HepG2 (cell line): ENCODE data around the gene TAF3. TPM values are rescaled to one million over a fixed set of nuclear protein-coding genes. Genes with fewer than 3 reads are reported as not detected.

ENCODE experiments used
- ATAC-seq: fragments of 200-7000 bp; cut with Tn5 transposase; 3 replicates; pipeline ENCODE4 v1.9.1; 2020; ENCODE audit warnings: mild to moderate bottlenecking, moderate library complexity
- BruUV-seq: library from RNA; stranded (reverse); fragments of 400-500 nt; replicated peaks from 2 replicates; lab custom pipeline; 2021; lab: Mats Ljungman, UMichigan
- CTCF ChIA-PET: fragments of 300-600 bp; formaldehyde crosslinking; extraction: SDS; loops from one replicate; lab custom pipeline; 2021; ENCODE audit warnings: low total read pairs, inconsistent platforms, low intra/inter-chr PET ratio; lab: Yijun Ruan, JAX
- POLR2A ChIA-PET: fragments of 350-600 bp; sonication (Branson Sonifier 250); formaldehyde crosslinking; loops from one replicate; lab custom pipeline; 2020; ENCODE audit warnings: antibody characterized with exemption, inconsistent platforms; lab: Yijun Ruan, JAX
- DNase-seq: peaks from one replicate; pipeline ENCODE4 v3.0.0-alpha.2; 2015; ENCODE audit warnings: low spot score
- FAIRE-seq: peaks from 3 replicates; lab custom pipeline; 2011; peaks lifted over from hg19 to GRCh38; lab: Jason Lieb, UNC
- H2AFZ ChIP-seq: one replicate; pipeline ENCODE4 v1.6.1; 2011; ENCODE audit warnings: low read length, inconsistent platforms
- H3K27ac ChIP-seq: fragments of 300-600 bp; 3 replicates; pipeline ENCODE4 v1.8.0; 2011; ENCODE audit warnings: mixed run types, mild to moderate bottlenecking, mixed read lengths, low read length, inconsistent platforms; ENCODE audit not compliant: insufficient read depth; ENCODE audit errors: extremely low read length
- H3K27me3 ChIP-seq, 2 experiments: fragments of 200-600 bp in 1 of 2; 2 replicates in 1 of 2; 3 replicates in 1 of 2; pipeline versions ENCODE4 v1.6.0 to v1.8.0; 2011; ENCODE audit warnings: low read length in 2 of 2, mild to moderate bottlenecking in 2 of 2, moderate library complexity in 2 of 2, inconsistent platforms in 1 of 2; ENCODE audit not compliant: insufficient read depth in 2 of 2, control insufficient read depth in 1 of 2
- H3K36me3 ChIP-seq, 2 experiments: fragments of 200-600 bp in 1 of 2; replicated peaks in 1 of 2; 2 replicates in 1 of 2; 3 replicates in 1 of 2; pipeline versions ENCODE4 v1.5.1 to v1.8.0; 2011; ENCODE audit warnings: low read length in 2 of 2, inconsistent platforms in 1 of 2; ENCODE audit not compliant: insufficient read depth in 2 of 2, control insufficient read depth in 1 of 2
- H3K4me1 ChIP-seq: 2 replicates; pipeline ENCODE4 v1.5.1; 2012; ENCODE audit warnings: low read length, inconsistent platforms; ENCODE audit not compliant: insufficient read depth
- H3K4me2 ChIP-seq: 2 replicates; pipeline ENCODE4 v1.6.0; 2011; ENCODE audit warnings: low read depth, low read length, inconsistent platforms
- H3K4me3 ChIP-seq, 3 experiments: fragments of 200-600 bp in 1 of 3; sonication (generic), shearing (Covaris generic) in 1 of 3; replicated peaks in 1 of 3; 2 replicates each; pipeline ENCODE4 v1.5.1; 2011 to 2016; ENCODE audit warnings: low read length in 3 of 3, inconsistent platforms in 2 of 3, low read depth in 2 of 3, mild to moderate bottlenecking in 2 of 3, control low read depth in 1 of 3, mixed read lengths in 1 of 3; ENCODE audit not compliant: insufficient read depth in 1 of 3
- H3K79me2 ChIP-seq: one replicate; pipeline ENCODE4 v1.6.1; 2011; ENCODE audit warnings: low read length, inconsistent platforms; ENCODE audit not compliant: insufficient read depth
- H3K9ac ChIP-seq: 2 replicates; pipeline ENCODE4 v1.6.0; 2011; ENCODE audit warnings: mild to moderate bottlenecking, low read depth, low read length, inconsistent platforms; ENCODE audit not compliant: insufficient read depth
- H3K9me3 ChIP-seq: 2 replicates; pipeline ENCODE4 v1.5.1; 2012; ENCODE audit warnings: mild to moderate bottlenecking, low read length
- H4K20me1 ChIP-seq: 2 replicates; pipeline ENCODE4 v1.6.0; 2011; ENCODE audit warnings: inconsistent platforms, mild to moderate bottlenecking, low read length, moderate library complexity; ENCODE audit not compliant: insufficient read depth
- ESRRA ChIP-seq: sonication (generic); formaldehyde crosslinking; IDR thresholded peaks from 2 replicates; pipeline ENCODE4 v1.5.1; 2020; ENCODE audit warnings: mild to moderate bottlenecking, low read depth, missing genetic modification reagents
- GMEB1 ChIP-seq: sonication (generic); formaldehyde crosslinking; IDR thresholded peaks from 2 replicates; pipeline ENCODE4 v1.5.1; 2020; ENCODE audit warnings: missing genetic modification reagents, mild to moderate bottlenecking, borderline replicate concordance
- HNRNPH1 ChIP-seq: fragments of 200-400 bp; formaldehyde crosslinking; optimal IDR thresholded peaks from 2 replicates; pipeline ENCODE3; 2017; ENCODE audit warnings: mild to moderate bottlenecking, low read depth, low read length
- HOXA5 ChIP-seq: sonication (generic); formaldehyde crosslinking; IDR thresholded peaks from 2 replicates; pipeline ENCODE4 v1.4.0; 2020; ENCODE audit warnings: missing genetic modification reagents
- IKZF4 ChIP-seq: sonication (generic); formaldehyde crosslinking; IDR thresholded peaks from 2 replicates; pipeline ENCODE4 v1.5.1; 2020; ENCODE audit warnings: borderline replicate concordance, mild to moderate bottlenecking, low read depth, missing genetic modification reagents; ENCODE audit errors: not compliant biosample characterization
- KDM5A ChIP-seq: fragments of 200-600 bp; sonication (generic); IDR thresholded peaks from 2 replicates; pipeline ENCODE4 v1.7.0; 2018; ENCODE audit warnings: antibody characterized with exemption, mild to moderate bottlenecking, low read length, borderline replicate concordance
- MIXL1 ChIP-seq: IDR thresholded peaks from 2 replicates; pipeline ENCODE4 v1.6.1; 2016
- NCOA5 ChIP-seq: sonication (generic); formaldehyde crosslinking; IDR thresholded peaks from 2 replicates; pipeline ENCODE4 v1.4.0; 2020; ENCODE audit warnings: missing genetic modification reagents
- PAWR ChIP-seq: sonication (generic); formaldehyde crosslinking; IDR thresholded peaks from 2 replicates; pipeline ENCODE4 v1.4.0; 2020; ENCODE audit warnings: missing genetic modification reagents, mild to moderate bottlenecking, borderline replicate concordance
- POLR2A ChIP-seq, 2 experiments: IDR thresholded peaks; 2 replicates each; pipeline ENCODE4 v1.6.1; 2011; ENCODE audit warnings: low read depth in 2 of 2, low read length in 2 of 2, mild to moderate bottlenecking in 1 of 2, moderate library complexity in 1 of 2; ENCODE audit not compliant: insufficient read depth in 1 of 2
- SUZ12 ChIP-seq: fragments of 150-350 bp; IDR thresholded peaks from 2 replicates; pipeline ENCODE4 v1.6.1; 2014; ENCODE audit warnings: low read depth, low read length
- ZFAT ChIP-seq: sonication (generic); formaldehyde crosslinking; conservative IDR thresholded peaks from 2 replicates; pipeline ENCODE4 v1.8.1; 2023; ENCODE audit warnings: missing genetic modification reagents, inconsistent platforms
- ZNF253 ChIP-seq: sonication (generic); formaldehyde crosslinking; IDR thresholded peaks from 2 replicates; pipeline ENCODE4 v1.8.0; 2022; ENCODE audit warnings: mild to moderate bottlenecking, missing genetic modification reagents, borderline replicate concordance
- ZNF318 ChIP-seq: sonication (generic); formaldehyde crosslinking; IDR thresholded peaks from 2 replicates; pipeline ENCODE4 v1.4.0; 2020; ENCODE audit warnings: mild to moderate bottlenecking, missing genetic modification reagents
- ZNF335 ChIP-seq: sonication (generic); formaldehyde crosslinking; IDR thresholded peaks from 2 replicates; pipeline ENCODE4 v1.4.0; 2020; ENCODE audit warnings: missing genetic modification reagents
- ZNF414 ChIP-seq: sonication (generic); formaldehyde crosslinking; IDR thresholded peaks from 2 replicates; pipeline ENCODE4 v1.5.0; 2020; ENCODE audit warnings: missing genetic modification reagents
- WGBS: methylation state at CpG from one replicate; pipeline ENCODE4 v1.1.6; 2017; ENCODE audit warnings: low lambda C conversion rate; 5-methylcytosine and 5-hydroxymethylcytosine counted together
- in situ Hi-C: cut with HindIII; loops from 2 replicates; pipeline ENCODE4 v1.10.0; 2017; ENCODE audit warnings: low pct_unique_long_range_greater_than_20kb; ENCODE audit not compliant: extremely low pct_ligation_motif_present
- intact Hi-C: fragments of 100-400 bp; cut with micrococcal nuclease; formaldehyde crosslinking; loops from one replicate; pipeline ENCODE4 v1.10.0; 2022; ENCODE audit not compliant: unreplicated experiment
- polyA plus RNA-seq, 8 experiments: library from polyadenylated mRNA; depleted of rRNA in 3 of 8; stranded (reverse) in 7 of 8; unstranded in 1 of 8; fragments of >200 nt; fragmentation: Illumina TruSeq in 4 of 8; extraction: Trizol in 4 of 8; gene quantifications; 2 replicates each; pipeline versions ENCODE4 v1.2.1 to v1.2.3, GENCODE V29; 2011 to 2016; ENCODE audit warnings: low read depth in 4 of 8, missing spikeins in 1 of 8, mixed read lengths in 1 of 8; ENCODE audit not compliant: insufficient read depth in 1 of 8
- total RNA-seq, 5 experiments: library from RNA; depleted of rRNA; stranded (reverse); fragments of >200 nt; fragmentation: Illumina TruSeq; extraction: Trizol; gene quantifications; 2 replicates each; pipeline ENCODE4 v1.2.3, GENCODE V29; 2016; ENCODE audit warnings: low read depth in 1 of 5

TAF3 gene
- total and polyA plus RNA-seq, 2 of the 13 experiments (the other 11 are each of a cell fraction or from before 2014, with no cell fraction given): 1.7 to 2.9 TPM

GRCh38 chr10:8039321-8039881 is 221.1 kb downstream of the TAF3 start:
- no peak overlapping the region for H3K4me3 ChIP-seq
- DNase-seq (no peak), ATAC-seq (no peak), FAIRE-seq (no peak)
- TF ChIP-seq SUZ12: no peak
- TF ChIP-seq ZNF253 (CRISPR knock-in tag): no peak
- no peak for TF ChIP-seq KDM5A
- TF ChIP-seq POLR2A (IDR thresholded peaks at IDR 0.05; ENCODE audit: insufficient read depth in 1 of 2, low read depth in 2 of 2, low read length in 2 of 2): no peak
- TF ChIP-seq ZFAT: no peak
- TF ChIP-seq MIXL1 (CRISPR knock-in tag): no peak
- TF ChIP-seq PAWR: no peak
- TF ChIP-seq ZNF335: no peak
- no peak for TF ChIP-seq ESRRA (CRISPR knock-in tag)
- no peak for TF ChIP-seq HOXA5 (CRISPR knock-in tag)
- no peak for TF ChIP-seq GMEB1 (CRISPR knock-in tag)
- TF ChIP-seq ZNF414 (CRISPR knock-in tag): no peak
- no peak for TF ChIP-seq HNRNPH1
- no peak for TF ChIP-seq ZNF318 (CRISPR knock-in tag)
- no peak for TF ChIP-seq IKZF4 (CRISPR knock-in tag)
- no peak for TF ChIP-seq NCOA5 (CRISPR knock-in tag)
- BruUV-seq: no TSS peak
- no peak overlapping the region for H3K4me2 ChIP-seq
- H2AFZ ChIP-seq: no peak overlapping the region
- no peaks in the 10 kb centered on the region for H4K20me1 ChIP-seq
- WGBS: 15% methylated on average over 10 of the region's 10 CpGs
- no peak overlapping the region for H3K27ac ChIP-seq
- H3K27me3 ChIP-seq: peaks cover 25 to 87% of the 10 kb centered on the region in 2 experiments
- no peaks in the 10 kb centered on the region for H3K79me2 ChIP-seq
- no peaks in the 10 kb centered on the region for H3K36me3 ChIP-seq
- CTCF ChIA-PET: no interaction called here
- in situ Hi-C loops: no loop called here
- intact Hi-C loops: no loop called here
- H3K9me3 ChIP-seq: no peaks in the 10 kb centered on the region
- H3K4me1 ChIP-seq: peaks cover 3% of the 10 kb centered on the region
- H3K9ac ChIP-seq: no peak overlapping the region
- POLR2A ChIA-PET: no interaction called here
